Ovary (tissue), 9 donors: ENCODE data around the gene ETFBKMT. TPM values are rescaled to one million over a fixed set of nuclear protein-coding genes. Genes with fewer than 3 reads are reported as not detected.

ENCODE experiments used
- DNase-seq, 5 donors: peaks; one replicate each; pipeline ENCODE4 v3.0.0-alpha.2; 2019 to 2020
- H3K27ac ChIP-seq, 2 donors: fragments of 200-600 bp; one replicate each; pipeline versions ENCODE4 v1.5.1 to v1.8.0; 2019 to 2022
- H3K27me3 ChIP-seq: fragments of 200-600 bp; one replicate; pipeline ENCODE4 v1.8.0; 2022
- H3K36me3 ChIP-seq: fragments of 200-600 bp; sonication (generic); one replicate; pipeline ENCODE4 v1.5.1; 2019
- H3K4me1 ChIP-seq: one replicate; pipeline ENCODE4 v1.8.1; 2013; ENCODE audit warnings: mild to moderate bottlenecking, moderate library complexity; ENCODE audit not compliant: insufficient read depth
- H3K4me3 ChIP-seq: fragments of 200-600 bp; sonication (generic); one replicate; pipeline ENCODE4 v1.5.1; 2017
- H3K9me3 ChIP-seq, 2 donors: fragments of 200-600 bp in 1 of 2; sonication (generic) in 1 of 2; one replicate each; pipeline versions ENCODE4 v1.5.1 to v1.8.1; 2013 to 2019; ENCODE audit warnings: mild to moderate bottlenecking in 1 of 2, moderate library complexity in 1 of 2
- EP300 ChIP-seq: sonication (generic); formaldehyde crosslinking; IDR thresholded peaks from one replicate; pipeline ENCODE4 v1.6.1; 2017; ENCODE audit warnings: antibody characterized with exemption
- POLR2A ChIP-seq: fragments of 450-650 bp; IDR thresholded peaks from one replicate; pipeline ENCODE4 v1.6.1; 2017; ENCODE audit warnings: antibody characterized with exemption, mild to moderate bottlenecking, moderate library complexity
- whole genome bisulfite sequencing, 3 donors: extraction: QIAGEN DNeasy Blood & Tissue Kit in 1 of 3; methylation state at CpG; one replicate each; pipeline versions ENCODE4 v1.1.5 to v1.1.7; 2013 to 2017; 5-methylcytosine and 5-hydroxymethylcytosine counted together
- intact Hi-C, 4 donors: fragments of 100-400 bp; cut with DNase I; formaldehyde crosslinking; loops; one replicate each; pipeline versions ENCODE4 v1.11.0 to v1.15.1; 2022 to 2023
- polyA plus RNA-seq, 2 donors: library from polyadenylated mRNA; stranded (reverse); fragments of 200-250 nt in 1 of 2; fragments of 350-450 nt in 1 of 2; fragmentation: Illumina TruSeq in 1 of 2; extraction: RNeasy Lipid Tissue Mini Kit (QIAGEN cat#74804) in 1 of 2; gene quantifications; one replicate each; pipeline ENCODE4 v1.2.3, GENCODE V29; 2013 to 2014
- total RNA-seq, 7 donors: library from RNA; depleted of rRNA in 2 of 7; stranded (reverse); fragments of >200 nt in 2 of 7; fragmentation: NEBNext Ultra II Directional in 3 of 7; extraction: Animal tissue kit (Norgen Biotek cat#: 25700) in 3 of 7; gene quantifications; one replicate each; pipeline versions ENCODE4 v1.1.0 to v1.2.4, GENCODE V29; 2016 to 2023
- TF ChIP-seq, protein P1 (sequence below), 3 donors: fragments of 450-650 bp in 2 of 3; fragments of 200-600 bp in 1 of 3; IDR thresholded peaks; one replicate each; pipeline versions ENCODE4 v1.5.1 to v1.8.0; 2016 to 2022; ENCODE audit warnings: antibody characterized with exemption in 3 of 3, mild to moderate bottlenecking in 1 of 3
- donor health status: DM: no; HTN: no; CAD: no; lungs with moderate emphysema.
- donor health status: DM: no; HTN: no; CAD: no.
- donor health status: Bipolar disorder and iron deficiency.
- donor health status: DM: yes; HTN: yes; CAD: no.
- donor health status: DM: no; HTN: no; CAD: no.
- donor health status: DM: yes; HTN: yes; CAD: no.

ETFBKMT gene
- total and polyA plus RNA-seq, 9 donors: 2.5 to 8.2 (median 5.5) TPM

DNA sequence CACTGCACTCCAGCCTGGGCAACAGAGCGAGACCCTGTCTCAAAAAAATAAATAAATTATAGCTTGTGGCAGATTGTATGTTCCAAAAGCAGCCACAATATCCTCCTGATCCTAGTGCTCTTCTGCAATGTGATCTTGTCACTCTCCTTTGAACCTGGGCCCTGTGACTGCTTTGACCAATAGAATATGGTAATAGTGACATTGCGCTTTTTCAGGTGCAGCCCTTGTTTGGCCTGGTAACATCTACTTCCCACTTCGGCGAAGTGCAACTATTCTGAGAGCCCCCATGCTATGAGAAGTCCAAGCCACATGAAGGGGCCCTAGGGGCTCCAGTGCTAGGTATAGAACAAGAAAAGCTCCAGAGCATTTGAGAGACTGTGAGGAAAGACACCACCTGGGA, 37.5 kb upstream of the ETFBKMT start:
- intact Hi-C loops: no loop called here
- H3K36me3 ChIP-seq: no peaks in the 10 kb centered on the region
- DNase-seq: no peak
- H3K27ac ChIP-seq: no peak overlapping the region
- H3K4me3 ChIP-seq: no peak overlapping the region
- 95 to 96% (median 96%) methylated on average over 4 of the region's 4 CpGs for WGBS, 3 donors
- no peaks in the 10 kb centered on the region for H3K9me3 ChIP-seq
- TF ChIP-seq POLR2A (no peak), EP300 (no peak)
- H3K27me3 ChIP-seq: no peaks in the 10 kb centered on the region
- H3K4me1 ChIP-seq: peaks cover 6% of the 10 kb centered on the region

DNA sequence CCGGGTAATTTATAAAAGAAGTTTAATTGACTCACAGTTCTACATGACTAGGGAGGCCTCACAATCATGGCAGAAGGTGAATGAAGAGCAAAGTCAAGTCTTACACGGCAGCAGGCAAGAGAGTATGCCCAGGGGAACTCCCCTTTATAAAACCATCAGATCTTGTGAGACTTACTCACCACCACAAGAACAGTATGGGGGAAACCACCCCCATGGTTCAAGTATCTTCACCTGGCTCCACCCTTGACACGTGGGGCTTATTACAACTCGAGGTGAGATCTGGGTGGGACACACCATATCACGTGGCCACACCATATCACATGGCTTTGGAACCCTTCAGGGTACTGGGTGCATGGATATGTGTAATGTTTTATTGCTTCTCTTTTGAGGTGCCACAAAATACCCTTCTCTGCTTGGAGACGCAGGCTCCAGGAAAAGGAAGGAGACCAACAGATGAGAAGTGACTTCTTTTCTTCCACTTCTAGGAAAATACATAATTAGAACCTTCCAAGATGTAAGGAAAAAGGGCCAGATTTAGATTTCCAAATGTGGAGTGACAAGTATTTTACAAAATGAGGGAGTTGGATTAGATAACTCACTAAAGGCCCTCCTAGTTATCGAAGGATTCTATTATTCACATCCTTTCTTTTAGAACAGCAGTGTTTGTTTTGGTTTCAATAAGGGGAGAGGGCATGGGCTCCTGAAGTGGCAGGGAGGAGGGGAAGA, 33.1 kb upstream of the ETFBKMT start:
- H3K36me3 ChIP-seq: no peaks in the 10 kb centered on the region
- no peak for DNase-seq
- H3K27me3 ChIP-seq: no peaks in the 10 kb centered on the region
- no peak for TF ChIP-seq POLR2A
- TF ChIP-seq EP300: no peak
- TF ChIP-seq, protein P1, sequence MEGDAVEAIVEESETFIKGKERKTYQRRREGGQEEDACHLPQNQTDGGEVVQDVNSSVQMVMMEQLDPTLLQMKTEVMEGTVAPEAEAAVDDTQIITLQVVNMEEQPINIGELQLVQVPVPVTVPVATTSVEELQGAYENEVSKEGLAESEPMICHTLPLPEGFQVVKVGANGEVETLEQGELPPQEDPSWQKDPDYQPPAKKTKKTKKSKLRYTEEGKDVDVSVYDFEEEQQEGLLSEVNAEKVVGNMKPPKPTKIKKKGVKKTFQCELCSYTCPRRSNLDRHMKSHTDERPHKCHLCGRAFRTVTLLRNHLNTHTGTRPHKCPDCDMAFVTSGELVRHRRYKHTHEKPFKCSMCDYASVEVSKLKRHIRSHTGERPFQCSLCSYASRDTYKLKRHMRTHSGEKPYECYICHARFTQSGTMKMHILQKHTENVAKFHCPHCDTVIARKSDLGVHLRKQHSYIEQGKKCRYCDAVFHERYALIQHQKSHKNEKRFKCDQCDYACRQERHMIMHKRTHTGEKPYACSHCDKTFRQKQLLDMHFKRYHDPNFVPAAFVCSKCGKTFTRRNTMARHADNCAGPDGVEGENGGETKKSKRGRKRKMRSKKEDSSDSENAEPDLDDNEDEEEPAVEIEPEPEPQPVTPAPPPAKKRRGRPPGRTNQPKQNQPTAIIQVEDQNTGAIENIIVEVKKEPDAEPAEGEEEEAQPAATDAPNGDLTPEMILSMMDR (IDR thresholded peaks at IDR 0.05): no peak
- H3K27ac ChIP-seq: no peak overlapping the region
- intact Hi-C loops: no loop called here
- peaks cover 9% of the 10 kb centered on the region for H3K4me1 ChIP-seq
- H3K9me3 ChIP-seq: no peaks in the 10 kb centered on the region
- 89 to 92% (median 92%) methylated on average over 7 of the region's 7 CpGs for WGBS, 3 donors
- no peak overlapping the region for H3K4me3 ChIP-seq

DNA sequence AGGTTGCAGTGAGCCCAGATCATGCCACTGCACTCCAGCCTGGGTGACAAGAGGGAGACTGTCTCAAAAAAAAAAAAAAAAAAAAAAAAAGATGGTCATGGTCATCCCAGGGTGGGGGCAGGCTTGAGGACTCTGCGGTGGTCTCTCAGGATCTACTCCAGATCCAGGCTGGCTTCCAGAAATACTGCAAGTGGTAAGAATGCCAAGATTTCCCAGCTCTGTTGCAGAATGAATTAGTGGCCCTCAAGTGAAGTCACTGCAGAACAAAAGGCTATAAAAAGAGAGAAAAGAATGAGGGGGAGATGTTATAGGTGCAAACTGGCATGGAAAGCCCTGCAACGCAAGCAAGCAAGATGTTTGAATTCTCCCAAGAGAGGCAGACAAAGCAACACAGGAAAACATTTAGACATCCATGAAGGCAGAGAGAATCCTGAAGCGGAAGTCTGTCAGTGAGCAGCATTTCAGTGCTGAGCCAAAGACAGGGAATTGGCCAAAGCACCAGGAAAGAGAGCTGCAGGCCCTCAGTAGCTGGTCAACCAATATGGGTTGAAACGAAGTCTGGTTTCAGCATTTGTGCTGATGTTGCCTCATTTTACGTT, 31.9 kb upstream of the ETFBKMT start:
- H3K4me1 ChIP-seq: peaks cover 9% of the 10 kb centered on the region
- intact Hi-C loops: no loop called here

DNA sequence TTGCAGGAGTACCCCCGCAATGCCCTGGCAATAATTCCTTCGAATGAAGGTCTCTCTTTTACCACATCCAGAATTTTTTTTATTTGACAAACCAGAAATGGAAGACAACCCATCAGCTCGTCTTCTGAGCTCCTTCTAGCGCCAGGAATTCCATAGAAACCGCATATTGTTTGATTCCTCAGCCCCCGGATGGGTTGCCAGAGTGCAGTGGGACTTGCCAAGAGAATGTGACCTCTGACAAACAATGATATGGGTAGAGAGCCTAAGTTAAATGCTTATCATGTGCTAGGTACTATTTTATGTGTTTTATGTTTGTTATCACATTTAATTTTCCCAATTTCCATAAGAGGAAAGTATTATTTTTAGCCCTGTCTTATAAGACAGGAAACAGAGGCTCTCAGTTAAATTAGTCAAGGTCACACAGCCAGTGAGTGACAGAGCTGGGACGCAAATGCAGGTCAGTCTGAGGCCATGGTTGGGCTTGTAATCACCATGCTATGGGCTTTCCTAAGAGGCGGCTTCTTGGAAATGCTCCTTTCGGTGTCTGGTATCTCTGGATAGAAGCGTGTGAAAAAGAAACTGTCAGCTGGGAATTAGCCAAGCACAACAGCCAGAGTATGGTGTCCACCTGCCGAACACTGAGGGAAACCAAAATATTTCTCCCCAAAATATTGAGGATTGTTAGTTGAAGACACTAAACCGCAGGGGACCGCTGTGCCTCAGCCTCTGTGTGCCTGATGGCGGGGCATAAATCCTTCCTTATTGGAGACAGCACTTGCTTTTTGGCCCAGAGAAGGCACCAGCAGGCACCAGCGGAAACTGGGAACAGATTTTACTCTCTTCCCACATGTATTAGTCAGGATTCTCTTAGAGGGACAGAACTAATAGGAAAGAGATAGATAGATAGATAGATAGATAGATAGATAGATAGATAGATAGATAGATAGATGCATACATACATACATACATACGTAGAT, 29.4 kb upstream of the ETFBKMT start:
- Histone ChIP-seq H3K4me3 (peak overlapping the region; percentile 12), H3K27ac (peak overlapping the region in 1 of 2 donors; percentile 78)
- intact Hi-C loops: loop anchor here in 1 of 4 donors (5.0 kb wide), 1 partner anchor 228 kb away; no protein-coding TSS in a partner anchor

More for the DNA sequence above, 31.9 kb upstream of the ETFBKMT start:
- no peaks in the 10 kb centered on the region for H3K36me3 ChIP-seq
- H3K4me3 ChIP-seq: no peak overlapping the region
- no peaks in the 10 kb centered on the region for H3K27me3 ChIP-seq
- no peak for DNase-seq
- WGBS, 3 donors: 74 to 78% (median 74%) methylated on average over 5 of the region's 5 CpGs
- H3K27ac ChIP-seq: no peak overlapping the region
- TF ChIP-seq, protein P1 (IDR thresholded peaks at IDR 0.05): no peak
- no peak for TF ChIP-seq POLR2A
- TF ChIP-seq EP300: no peak
- H3K9me3 ChIP-seq: no peaks in the 10 kb centered on the region

More for the DNA sequence above, 29.4 kb upstream of the ETFBKMT start:
- no peak for TF ChIP-seq POLR2A
- no peak for TF ChIP-seq EP300
- TF ChIP-seq, protein P1 (IDR thresholded peaks at IDR 0.05): no peak
- no peaks in the 10 kb centered on the region for H3K9me3 ChIP-seq
- H3K4me1 ChIP-seq: peaks cover 9% of the 10 kb centered on the region
- 6 to 21% (median 8%) methylated on average over 16 of the region's 16 CpGs for WGBS, 3 donors
- no peaks in the 10 kb centered on the region for H3K36me3 ChIP-seq
- H3K27me3 ChIP-seq: no peaks in the 10 kb centered on the region
- DNase-seq: peak; percentile 62 to 80 (median 71)
